Neural cell (in vitro differentiated cells): ENCODE measurements around the gene SP8. TPM values are rescaled to one million over a fixed set of nuclear protein-coding genes. Genes with fewer than 3 reads are reported as not detected.

ENCODE experiments used
- H2AFZ ChIP-seq: fragments of 200-600, 300-800 bp; sonication (generic), shearing (Covaris generic); 2 replicates; pipeline ENCODE4 v1.6.0; 2014; ENCODE audit warnings: low read depth, mild to moderate bottlenecking, antibody characterized with exemption, low read length, moderate library complexity
- H3F3A ChIP-seq: fragments of 200-600 bp; shearing (Covaris generic); 2 replicates; pipeline ENCODE4 v1.6.1; 2016; ENCODE audit warnings: mild to moderate bottlenecking, moderate library complexity, mixed read lengths, antibody characterized with exemption, low read length; ENCODE audit not compliant: insufficient read depth, poor library complexity, severe bottlenecking
- H3K27ac ChIP-seq: fragments of 200-600, 300-800 bp; sonication (generic), shearing (Covaris generic); 2 replicates; pipeline ENCODE4 v1.5.1; 2014; ENCODE audit warnings: mild to moderate bottlenecking, low read length, moderate library complexity
- H3K27me3 ChIP-seq: fragments of 300-800, 200-600 bp; sonication (generic), shearing (Covaris generic); 2 replicates; pipeline ENCODE4 v1.6.0; 2014; ENCODE audit warnings: mild to moderate bottlenecking, low read depth, low read length, moderate library complexity; ENCODE audit not compliant: insufficient read depth
- H3K36me3 ChIP-seq: fragments of 300-800, 200-600 bp; sonication (generic), shearing (Covaris generic); 2 replicates; pipeline ENCODE4 v1.5.1; 2014; ENCODE audit warnings: mild to moderate bottlenecking, antibody characterized with exemption, low read length, moderate library complexity; ENCODE audit not compliant: insufficient read depth
- H3K4me2 ChIP-seq: fragments of 300-800, 200-600 bp; sonication (generic), shearing (Covaris generic); 2 replicates; pipeline ENCODE4 v1.6.0; 2014; ENCODE audit warnings: mild to moderate bottlenecking, low read length
- H3K4me3 ChIP-seq: fragments of 300-800, 200-600 bp; sonication (generic), shearing (Covaris generic); 2 replicates; pipeline ENCODE4 v1.5.1; 2014; ENCODE audit warnings: mild to moderate bottlenecking, low read length, moderate library complexity
- H3K79me2 ChIP-seq: fragments of 200-600 bp; shearing (Covaris generic); replicated peaks from 2 replicates; pipeline ENCODE4 v1.6.0; 2014; ENCODE audit warnings: mild to moderate bottlenecking, low read length, moderate library complexity; ENCODE audit not compliant: insufficient read depth
- H3K9ac ChIP-seq: fragments of 300-800, 200-600 bp; sonication (generic), shearing (Covaris generic); 2 replicates; pipeline ENCODE4 v1.6.1; 2016; ENCODE audit warnings: mild to moderate bottlenecking, low read length, mixed read lengths
- H3K9me2 ChIP-seq: fragments of 200-600 bp; shearing (Covaris generic); 2 replicates; pipeline ENCODE4 v1.6.1; 2016; ENCODE audit warnings: mild to moderate bottlenecking, low read length, mixed read lengths; ENCODE audit not compliant: insufficient read depth
- H3K9me3 ChIP-seq: fragments of 200-600, 300-800 bp; sonication (generic), shearing (Covaris generic); 2 replicates; pipeline ENCODE4 v1.6.1; 2016; ENCODE audit warnings: mild to moderate bottlenecking, mixed run types, low read length, moderate library complexity, mixed read lengths
- H4K20me1 ChIP-seq: fragments of 200-600 bp; shearing (Covaris generic); 2 replicates; pipeline ENCODE4 v1.6.1; 2016; ENCODE audit warnings: mild to moderate bottlenecking, mixed run types; ENCODE audit not compliant: insufficient read depth
- EP300 ChIP-seq: fragments of 450-650 bp; conservative IDR thresholded peaks from 2 replicates; pipeline ENCODE4 v1.6.1; 2014; ENCODE audit warnings: antibody characterized with exemption, mild to moderate bottlenecking, moderate library complexity; ENCODE audit not compliant: poor library complexity, severe bottlenecking
- EZH2 ChIP-seq: fragments of 200-600, 300-800 bp; shearing (Covaris generic), sonication (generic); IDR thresholded peaks from 2 replicates; pipeline ENCODE4 v1.6.1; 2014; ENCODE audit warnings: antibody characterized with exemption, low read length, borderline replicate concordance, mild to moderate bottlenecking; ENCODE audit not compliant: insufficient read depth, poor library complexity, severe bottlenecking
- MXI1 ChIP-seq: fragments of 450-650 bp; conservative IDR thresholded peaks from 2 replicates; pipeline ENCODE4 v1.6.1; 2014; ENCODE audit warnings: antibody characterized with exemption, mild to moderate bottlenecking; ENCODE audit not compliant: poor library complexity, severe bottlenecking
- POLR2AphosphoS5 ChIP-seq: IDR thresholded peaks from 2 replicates; pipeline ENCODE4 v1.6.1; 2012
- RAD21 ChIP-seq: fragments of 450-650 bp; conservative IDR thresholded peaks from 2 replicates; pipeline ENCODE4 v1.6.1; 2014; ENCODE audit warnings: antibody characterized with exemption, mild to moderate bottlenecking, moderate library complexity
- SMC3 ChIP-seq: fragments of 450-650 bp; conservative IDR thresholded peaks from 2 replicates; pipeline ENCODE4 v1.6.1; 2014; ENCODE audit warnings: antibody characterized with exemption, mild to moderate bottlenecking, moderate library complexity; ENCODE audit not compliant: poor library complexity
- TAF1 ChIP-seq: IDR thresholded peaks from 2 replicates; pipeline ENCODE4 v1.6.1; 2012; ENCODE audit warnings: low read depth
- polyA plus RNA-seq: library from polyadenylated mRNA; depleted of rRNA; stranded (reverse); fragments of >200 nt; gene quantifications from 2 replicates; pipeline ENCODE4 v1.2.3, GENCODE V29; 2014
- TF ChIP-seq, protein P1 (sequence below): fragments of 450-650 bp; IDR thresholded peaks from 2 replicates; pipeline ENCODE4 v1.5.1; 2014; ENCODE audit warnings: antibody characterized with exemption, mild to moderate bottlenecking, moderate library complexity; ENCODE audit not compliant: poor library complexity, severe bottlenecking
- TF ChIP-seq, protein P2 (sequence below): IDR thresholded peaks from 2 replicates; pipeline ENCODE4 v1.6.1; 2012; ENCODE audit warnings: borderline replicate concordance

Gene SP8
- polyA plus RNA-seq, 1 donor from 2014 or later = 8.7 TPM

DNA sequence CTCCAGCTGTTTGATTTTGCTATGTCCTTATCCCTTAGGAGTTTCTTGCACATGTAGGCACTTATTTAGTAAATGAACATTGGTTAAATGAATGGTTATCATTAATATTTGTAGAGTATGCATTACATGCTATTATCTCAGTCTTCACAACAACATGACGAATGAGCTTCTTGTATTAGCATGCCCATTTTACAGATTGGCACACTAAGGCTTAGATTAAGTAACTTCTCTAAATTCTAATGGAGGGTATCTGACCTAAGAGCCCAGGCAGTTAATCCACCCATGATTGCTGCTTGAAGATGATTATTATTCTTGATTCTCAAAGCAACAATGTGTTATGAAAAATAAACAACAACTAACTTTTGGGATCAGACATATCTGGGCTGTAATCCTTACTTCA lies 32.7 kb downstream of the SP8 start:
- no peak overlapping the region for H3K9ac ChIP-seq
- H3K79me2 ChIP-seq = no peaks in the 10 kb centered on the region
- H3F3A ChIP-seq = no peaks in the 10 kb centered on the region
- H3K9me3 ChIP-seq = no peaks in the 10 kb centered on the region
- no peak overlapping the region for H3K4me3 ChIP-seq
- H3K27me3 ChIP-seq = no peaks in the 10 kb centered on the region
- no peaks in the 10 kb centered on the region for H3K36me3 ChIP-seq
- no peak overlapping the region for H3K4me2 ChIP-seq
- H3K27ac ChIP-seq = no peak overlapping the region
- no peak for TF ChIP-seq TAF1
- TF ChIP-seq POLR2AphosphoS5 = no peak
- TF ChIP-seq SMC3 = no peak
- TF ChIP-seq, protein P1, sequence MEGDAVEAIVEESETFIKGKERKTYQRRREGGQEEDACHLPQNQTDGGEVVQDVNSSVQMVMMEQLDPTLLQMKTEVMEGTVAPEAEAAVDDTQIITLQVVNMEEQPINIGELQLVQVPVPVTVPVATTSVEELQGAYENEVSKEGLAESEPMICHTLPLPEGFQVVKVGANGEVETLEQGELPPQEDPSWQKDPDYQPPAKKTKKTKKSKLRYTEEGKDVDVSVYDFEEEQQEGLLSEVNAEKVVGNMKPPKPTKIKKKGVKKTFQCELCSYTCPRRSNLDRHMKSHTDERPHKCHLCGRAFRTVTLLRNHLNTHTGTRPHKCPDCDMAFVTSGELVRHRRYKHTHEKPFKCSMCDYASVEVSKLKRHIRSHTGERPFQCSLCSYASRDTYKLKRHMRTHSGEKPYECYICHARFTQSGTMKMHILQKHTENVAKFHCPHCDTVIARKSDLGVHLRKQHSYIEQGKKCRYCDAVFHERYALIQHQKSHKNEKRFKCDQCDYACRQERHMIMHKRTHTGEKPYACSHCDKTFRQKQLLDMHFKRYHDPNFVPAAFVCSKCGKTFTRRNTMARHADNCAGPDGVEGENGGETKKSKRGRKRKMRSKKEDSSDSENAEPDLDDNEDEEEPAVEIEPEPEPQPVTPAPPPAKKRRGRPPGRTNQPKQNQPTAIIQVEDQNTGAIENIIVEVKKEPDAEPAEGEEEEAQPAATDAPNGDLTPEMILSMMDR = no peak
- no peak for TF ChIP-seq RAD21
- TF ChIP-seq EZH2 = no peak
- no peak for TF ChIP-seq MXI1
- TF ChIP-seq, protein P2, sequence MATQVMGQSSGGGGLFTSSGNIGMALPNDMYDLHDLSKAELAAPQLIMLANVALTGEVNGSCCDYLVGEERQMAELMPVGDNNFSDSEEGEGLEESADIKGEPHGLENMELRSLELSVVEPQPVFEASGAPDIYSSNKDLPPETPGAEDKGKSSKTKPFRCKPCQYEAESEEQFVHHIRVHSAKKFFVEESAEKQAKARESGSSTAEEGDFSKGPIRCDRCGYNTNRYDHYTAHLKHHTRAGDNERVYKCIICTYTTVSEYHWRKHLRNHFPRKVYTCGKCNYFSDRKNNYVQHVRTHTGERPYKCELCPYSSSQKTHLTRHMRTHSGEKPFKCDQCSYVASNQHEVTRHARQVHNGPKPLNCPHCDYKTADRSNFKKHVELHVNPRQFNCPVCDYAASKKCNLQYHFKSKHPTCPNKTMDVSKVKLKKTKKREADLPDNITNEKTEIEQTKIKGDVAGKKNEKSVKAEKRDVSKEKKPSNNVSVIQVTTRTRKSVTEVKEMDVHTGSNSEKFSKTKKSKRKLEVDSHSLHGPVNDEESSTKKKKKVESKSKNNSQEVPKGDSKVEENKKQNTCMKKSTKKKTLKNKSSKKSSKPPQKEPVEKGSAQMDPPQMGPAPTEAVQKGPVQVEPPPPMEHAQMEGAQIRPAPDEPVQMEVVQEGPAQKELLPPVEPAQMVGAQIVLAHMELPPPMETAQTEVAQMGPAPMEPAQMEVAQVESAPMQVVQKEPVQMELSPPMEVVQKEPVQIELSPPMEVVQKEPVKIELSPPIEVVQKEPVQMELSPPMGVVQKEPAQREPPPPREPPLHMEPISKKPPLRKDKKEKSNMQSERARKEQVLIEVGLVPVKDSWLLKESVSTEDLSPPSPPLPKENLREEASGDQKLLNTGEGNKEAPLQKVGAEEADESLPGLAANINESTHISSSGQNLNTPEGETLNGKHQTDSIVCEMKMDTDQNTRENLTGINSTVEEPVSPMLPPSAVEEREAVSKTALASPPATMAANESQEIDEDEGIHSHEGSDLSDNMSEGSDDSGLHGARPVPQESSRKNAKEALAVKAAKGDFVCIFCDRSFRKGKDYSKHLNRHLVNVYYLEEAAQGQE = no peak
- TF ChIP-seq EP300 = no peak
- no peaks in the 10 kb centered on the region for H3K9me2 ChIP-seq
- no peak overlapping the region for H2AFZ ChIP-seq
- no peaks in the 10 kb centered on the region for H4K20me1 ChIP-seq

DNA sequence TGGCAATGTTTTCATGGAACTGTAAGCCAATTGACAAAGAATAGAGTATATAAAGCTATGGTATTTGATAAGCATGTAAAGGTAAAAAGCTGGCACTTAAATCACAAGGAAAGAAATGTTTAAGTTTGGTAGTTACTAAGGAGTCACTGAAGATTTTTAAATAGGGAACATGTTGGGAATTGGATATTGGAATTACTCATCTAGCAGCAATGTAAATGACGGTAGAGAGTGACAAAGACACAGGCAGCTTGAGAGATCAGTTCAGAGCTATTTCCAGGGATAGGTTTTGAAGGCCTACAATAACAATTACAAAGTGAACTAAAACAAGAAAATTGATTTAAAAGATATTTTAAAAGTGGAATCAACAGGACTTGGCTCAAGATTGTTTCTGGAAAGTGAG lies 36.8 kb downstream of the SP8 start:
- Histone ChIP-seq H3K4me3 (no peak overlapping the region), H4K20me1 (no peaks in the 10 kb centered on the region), H3K9me3 (no peaks in the 10 kb centered on the region), H3K9me2 (no peaks in the 10 kb centered on the region), H3K27me3 (no peaks in the 10 kb centered on the region), H3K36me3 (no peaks in the 10 kb centered on the region), H3K27ac (no peak overlapping the region), H3K4me2 (no peak overlapping the region), H2AFZ (no peak overlapping the region), H3F3A (no peaks in the 10 kb centered on the region), H3K79me2 (no peaks in the 10 kb centered on the region), H3K9ac (no peak overlapping the region)
- no peak for TF ChIP-seq EZH2
- TF ChIP-seq TAF1 = no peak
- TF ChIP-seq MXI1 = no peak
- no peak for TF ChIP-seq EP300
- TF ChIP-seq, protein P1 = no peak
- no peak for TF ChIP-seq RAD21
- TF ChIP-seq SMC3 = no peak
- TF ChIP-seq, protein P2 = no peak
- no peak for TF ChIP-seq POLR2AphosphoS5
